SK-MEL-5 (cell line): ENCODE results near the gene INPP5A. TPM values are rescaled to one million over a fixed set of nuclear protein-coding genes. Genes with fewer than 3 reads are reported as not detected.
"Not testable (repeated sequence)": the region's sequence is repeated elsewhere in the genome, so short reads cannot be mapped to it uniquely, and the experiment has no call there.

Experiments
- DNase-seq: peaks from one replicate; pipeline ENCODE4 v3.0.0-alpha.2; 2016; ENCODE audit warnings: low read depth, low spot score
- in situ Hi-C: cut with HindIII; loops from 2 replicates; pipeline ENCODE4 v1.10.0; 2016; ENCODE audit warnings: low sequenced_read_pairs, high pct_unique_total_duplicates, low pct_unique_long_range_greater_than_20kb
- total RNA-seq: library from RNA; depleted of rRNA; stranded (reverse); fragments of >200 nt; shearing (Covaris generic); gene quantifications from 2 replicates; pipeline ENCODE4 v1.2.3, GENCODE V29; 2014

Gene INPP5A
- total RNA-seq, 1 experiment from 2014 or later = 11.1 TPM

- in situ Hi-C loops = no loop called here
- no peak for DNase-seq
Measured at GRCh38 chr10:132593900-132594876, 56.6 kb downstream of the INPP5A start.

GRCh38 chr10:132595021-132595420, 57.4 kb downstream of the INPP5A start:
- in situ Hi-C loops = no loop called here
- DNase-seq = no peak

GRCh38 chr10:132595854-132596253, 58.3 kb downstream of the INPP5A start:
- in situ Hi-C loops = no loop called here
- no peak for DNase-seq

GRCh38 chr10:132596742-132597279, 59.2 kb downstream of the INPP5A start:
- no peak for DNase-seq

GRCh38 chr10:132597654-132598053, 60.1 kb downstream of the INPP5A start:
- no peak for DNase-seq
- in situ Hi-C loops = no loop called here

More at GRCh38 chr10:132596742-132597279, 59.2 kb downstream of the INPP5A start:
- in situ Hi-C loops = no loop called here

- in situ Hi-C loops, DNase-seq: not testable (repeated sequence)
Measured at GRCh38 chr10:132599023-132599618, 61.5 kb downstream of the INPP5A start.

- in situ Hi-C loops = no loop called here
Measured at GRCh38 chr10:132599732-132600131, 62.1 kb downstream of the INPP5A start.

GRCh38 chr10:132600416-132600815, 62.8 kb downstream of the INPP5A start:
- in situ Hi-C loops = no loop called here
- DNase-seq = no peak

More at GRCh38 chr10:132599732-132600131, 62.1 kb downstream of the INPP5A start:
- no peak for DNase-seq

- in situ Hi-C loops = no loop called here
- DNase-seq = peak; percentile 16
Measured at GRCh38 chr10:132601567-132601966, 64.0 kb downstream of the INPP5A start.

GRCh38 chr10:132602614-132603013, 65.0 kb downstream of the INPP5A start:
- no peak for DNase-seq
- in situ Hi-C loops = no loop called here

- in situ Hi-C loops = no loop called here
- no peak for DNase-seq
Measured at GRCh38 chr10:132603851-132604533, 66.4 kb downstream of the INPP5A start.

- no peak for DNase-seq
Measured at GRCh38 chr10:132604686-132605085, 67.1 kb downstream of the INPP5A start.

GRCh38 chr10:132605390-132605789, 67.8 kb downstream of the INPP5A start:
- no peak for DNase-seq
- in situ Hi-C loops = no loop called here

More at GRCh38 chr10:132604686-132605085, 67.1 kb downstream of the INPP5A start:
- in situ Hi-C loops = no loop called here

- in situ Hi-C loops = no loop called here
- DNase-seq = no peak
Measured at GRCh38 chr10:132606031-132606491, 68.5 kb downstream of the INPP5A start.

GRCh38 chr10:132606536-132607316, 69.1 kb downstream of the INPP5A start:
- in situ Hi-C loops = no loop called here
- no peak for DNase-seq

- no peak for DNase-seq
- in situ Hi-C loops = no loop called here
Measured at GRCh38 chr10:132607491-132607890, 69.9 kb downstream of the INPP5A start.

GRCh38 chr10:132607961-132608495, 70.4 kb downstream of the INPP5A start:
- in situ Hi-C loops = no loop called here
- DNase-seq = no peak
